ENCODE measurements around the gene HADHB. TPM values are rescaled to one million over a fixed set of nuclear protein-coding genes. Genes with fewer than 3 reads are reported as not detected.

HADHB gene
- total and polyA plus RNA-seq, 2 experiments from 2014 or later: 131 to 133 TPM

- Histone ChIP-seq H3K9me3 (ENCODE audit: low read depth) (peaks cover 7% of the 10 kb centered on the region), H3K4me3 (no peak overlapping the region), H3K4me1 (ENCODE audit: insufficient read depth) (no peaks in the 10 kb centered on the region), H3K36me3 (replicated peaks; ENCODE audit: insufficient read depth, low read depth) (peaks cover 4% of the 10 kb centered on the region), H3K79me2 (no peaks in the 10 kb centered on the region), H4K20me1 (ENCODE audit: insufficient read depth, poor library complexity, severe bottlenecking) (no peaks in the 10 kb centered on the region), H2AFZ (no peak overlapping the region), H3K9me2 (replicated peaks; ENCODE audit: insufficient read depth) (no peaks in the 10 kb centered on the region), H3K27me3 (no peaks in the 10 kb centered on the region), H3K4me2 (no peak overlapping the region), H3K27ac (no peak overlapping the region)
- DNase-seq (ENCODE audit: low spot score): no peak
- WGBS (ENCODE audit: low lambda C conversion rate, missing lambda C conversion rate): 100% methylated on average over 1 of the region's 1 CpG
- TF ChIP-seq EZH2 (IDR thresholded peaks at IDR 0.05; ENCODE audit: borderline replicate concordance): no peak
- TF ChIP-seq, protein P1, sequence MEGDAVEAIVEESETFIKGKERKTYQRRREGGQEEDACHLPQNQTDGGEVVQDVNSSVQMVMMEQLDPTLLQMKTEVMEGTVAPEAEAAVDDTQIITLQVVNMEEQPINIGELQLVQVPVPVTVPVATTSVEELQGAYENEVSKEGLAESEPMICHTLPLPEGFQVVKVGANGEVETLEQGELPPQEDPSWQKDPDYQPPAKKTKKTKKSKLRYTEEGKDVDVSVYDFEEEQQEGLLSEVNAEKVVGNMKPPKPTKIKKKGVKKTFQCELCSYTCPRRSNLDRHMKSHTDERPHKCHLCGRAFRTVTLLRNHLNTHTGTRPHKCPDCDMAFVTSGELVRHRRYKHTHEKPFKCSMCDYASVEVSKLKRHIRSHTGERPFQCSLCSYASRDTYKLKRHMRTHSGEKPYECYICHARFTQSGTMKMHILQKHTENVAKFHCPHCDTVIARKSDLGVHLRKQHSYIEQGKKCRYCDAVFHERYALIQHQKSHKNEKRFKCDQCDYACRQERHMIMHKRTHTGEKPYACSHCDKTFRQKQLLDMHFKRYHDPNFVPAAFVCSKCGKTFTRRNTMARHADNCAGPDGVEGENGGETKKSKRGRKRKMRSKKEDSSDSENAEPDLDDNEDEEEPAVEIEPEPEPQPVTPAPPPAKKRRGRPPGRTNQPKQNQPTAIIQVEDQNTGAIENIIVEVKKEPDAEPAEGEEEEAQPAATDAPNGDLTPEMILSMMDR (IDR thresholded peaks at IDR 0.05; ENCODE audit: poor library complexity): no peak
- TF ChIP-seq EZH2phosphoT487 (IDR thresholded peaks at IDR 0.05; ENCODE audit: low read depth, severe bottlenecking, unreplicated experiment): no peak
Measured at GRCh38 chr2:26223018-26223417, 21.7 kb upstream of the HADHB start.

- Histone ChIP-seq H3K79me2 (no peaks in the 10 kb centered on the region), H3K4me3 (no peak overlapping the region), H3K9me3 (ENCODE audit: low read depth) (peaks cover 7% of the 10 kb centered on the region), H3K27ac (no peak overlapping the region), H4K20me1 (ENCODE audit: insufficient read depth, poor library complexity, severe bottlenecking) (no peaks in the 10 kb centered on the region), H2AFZ (no peak overlapping the region), H3K9me2 (replicated peaks; ENCODE audit: insufficient read depth) (no peaks in the 10 kb centered on the region), H3K4me1 (ENCODE audit: insufficient read depth) (no peaks in the 10 kb centered on the region), H3K4me2 (no peak overlapping the region), H3K36me3 (replicated peaks; ENCODE audit: insufficient read depth, low read depth) (peaks cover 4% of the 10 kb centered on the region), H3K27me3 (no peaks in the 10 kb centered on the region)
- DNase-seq (ENCODE audit: low spot score): no peak
- 86% methylated on average over 2 of the region's 2 CpGs for whole genome bisulfite sequencing (ENCODE audit: low lambda C conversion rate, missing lambda C conversion rate)
- TF ChIP-seq, protein P1 (IDR thresholded peaks at IDR 0.05; ENCODE audit: poor library complexity): no peak
- no peak for TF ChIP-seq EZH2phosphoT487 (IDR thresholded peaks at IDR 0.05; ENCODE audit: low read depth, severe bottlenecking, unreplicated experiment)
- no peak for TF ChIP-seq EZH2 (IDR thresholded peaks at IDR 0.05; ENCODE audit: borderline replicate concordance)
Measured at GRCh38 chr2:26224095-26224494, 20.6 kb upstream of the HADHB start.

- WGBS (ENCODE audit: low lambda C conversion rate, missing lambda C conversion rate): 93% methylated on average over 3 of the region's 3 CpGs
- H3K27me3 ChIP-seq: no peaks in the 10 kb centered on the region
- no peak for DNase-seq (ENCODE audit: low spot score)
- H3K27ac ChIP-seq: no peak overlapping the region
- no peaks in the 10 kb centered on the region for H3K4me1 ChIP-seq (ENCODE audit: insufficient read depth)
- TF ChIP-seq EZH2phosphoT487 (IDR thresholded peaks at IDR 0.05; ENCODE audit: low read depth, severe bottlenecking, unreplicated experiment): no peak
- no peak for TF ChIP-seq EZH2 (IDR thresholded peaks at IDR 0.05; ENCODE audit: borderline replicate concordance)
- TF ChIP-seq, protein P1 (IDR thresholded peaks at IDR 0.05; ENCODE audit: poor library complexity): no peak
- H3K4me2 ChIP-seq: no peak overlapping the region
- no peaks in the 10 kb centered on the region for H3K79me2 ChIP-seq
- H2AFZ ChIP-seq: no peak overlapping the region
- H3K36me3 ChIP-seq (replicated peaks; ENCODE audit: insufficient read depth, low read depth): no peaks in the 10 kb centered on the region
- peaks cover 7% of the 10 kb centered on the region for H3K9me3 ChIP-seq (ENCODE audit: low read depth)
- no peak overlapping the region for H3K4me3 ChIP-seq
- H3K9me2 ChIP-seq (replicated peaks; ENCODE audit: insufficient read depth): no peaks in the 10 kb centered on the region
- H4K20me1 ChIP-seq (ENCODE audit: insufficient read depth, poor library complexity, severe bottlenecking): no peaks in the 10 kb centered on the region
Measured at GRCh38 chr2:26229595-26229994, 15.1 kb upstream of the HADHB start.

- peaks cover 6% of the 10 kb centered on the region for H3K36me3 ChIP-seq (replicated peaks; ENCODE audit: insufficient read depth, low read depth)
- H2AFZ ChIP-seq: no peak overlapping the region
- H3K9me2 ChIP-seq (replicated peaks; ENCODE audit: insufficient read depth): no peaks in the 10 kb centered on the region
- no peaks in the 10 kb centered on the region for H3K79me2 ChIP-seq
- H3K9me3 ChIP-seq (ENCODE audit: low read depth): peaks cover 7% of the 10 kb centered on the region
- no peak for DNase-seq (ENCODE audit: low spot score)
- H3K4me2 ChIP-seq: no peak overlapping the region
- TF ChIP-seq EZH2phosphoT487 (IDR thresholded peaks at IDR 0.05; ENCODE audit: low read depth, severe bottlenecking, unreplicated experiment) (no peak), EZH2 (IDR thresholded peaks at IDR 0.05; ENCODE audit: borderline replicate concordance) (no peak)
- TF ChIP-seq, protein P1 (IDR thresholded peaks at IDR 0.05; ENCODE audit: poor library complexity): no peak
- H3K27me3 ChIP-seq: no peaks in the 10 kb centered on the region
- no peak overlapping the region for H3K27ac ChIP-seq
- H4K20me1 ChIP-seq (ENCODE audit: insufficient read depth, poor library complexity, severe bottlenecking): no peaks in the 10 kb centered on the region
- H3K4me3 ChIP-seq: no peak overlapping the region
- H3K4me1 ChIP-seq (ENCODE audit: insufficient read depth): no peaks in the 10 kb centered on the region
- 97% methylated on average over 2 of the region's 2 CpGs for WGBS (ENCODE audit: low lambda C conversion rate, missing lambda C conversion rate)
Measured at GRCh38 chr2:26230806-26231205, 13.9 kb upstream of the HADHB start.
